SK-N-SH (cell line): ENCODE data around the gene PLA2G2F. TPM values are rescaled to one million over a fixed set of nuclear protein-coding genes. Genes with fewer than 3 reads are reported as not detected.

Source experiments
- CTCF ChIA-PET: fragments of 300-600, 350-600 bp; formaldehyde crosslinking; extraction: SDS; loops from one replicate; lab custom pipeline; 2021; lab: Yijun Ruan, JAX
- POLR2A ChIA-PET: fragments of 350-600 bp; sonication (Branson Sonifier 250); formaldehyde crosslinking; extraction: SDS; loops from one replicate; lab custom pipeline; 2020; ENCODE audit warnings: antibody characterized with exemption, inconsistent platforms; lab: Yijun Ruan, JAX
- DNase-seq: peaks from one replicate; pipeline ENCODE4 v3.0.0; 2012
- H2AFZ ChIP-seq: fragments of 200-600 bp; sonication (generic); 2 replicates; pipeline ENCODE4 v1.8.1; 2016; ENCODE audit warnings: antibody characterized with exemption, mild to moderate bottlenecking, low read depth
- H3F3A ChIP-seq: fragments of 200-600 bp; sonication (generic); replicated peaks from 2 replicates; pipeline ENCODE3; 2016; ENCODE audit warnings: antibody characterized with exemption, mild to moderate bottlenecking; ENCODE audit not compliant: insufficient read depth
- H3K27ac ChIP-seq, 2 experiments: fragments of 200-500 bp in 1 of 2; fragments of 200-600 bp in 1 of 2; sonication (Bioruptor generic) in 1 of 2; sonication (generic), shearing (Covaris generic) in 1 of 2; 2 replicates each; pipeline versions ENCODE4 v1.5.1 to v1.6.1; 2014 to 2016; ENCODE audit warnings: low read depth in 2 of 2, inconsistent platforms in 1 of 2, low read length in 1 of 2, mild to moderate bottlenecking in 1 of 2, mixed read lengths in 1 of 2
- H3K27me3 ChIP-seq: fragments of 200-600 bp; sonication (generic), shearing (Covaris generic); 2 replicates; pipeline ENCODE4 v1.6.1; 2016; ENCODE audit warnings: mixed run types; ENCODE audit not compliant: insufficient read depth
- H3K36me3 ChIP-seq, 2 experiments: fragments of 200-500 bp in 1 of 2; fragments of 200-600 bp in 1 of 2; sonication (Bioruptor generic) in 1 of 2; sonication (generic) in 1 of 2; replicated peaks in 1 of 2; 2 replicates each; pipeline versions ENCODE3 to v1.5.1; 2014 to 2016; ENCODE audit warnings: low read length in 1 of 2, mild to moderate bottlenecking in 1 of 2; ENCODE audit not compliant: insufficient read depth in 2 of 2, control insufficient read depth in 1 of 2
- H3K4me1 ChIP-seq, 2 experiments: fragments of 200-500 bp in 1 of 2; fragments of 200-600 bp in 1 of 2; sonication (Bioruptor generic) in 1 of 2; sonication (generic), shearing (Covaris generic) in 1 of 2; 2 replicates each; pipeline versions ENCODE4 v1.5.1 to v1.6.1; 2014 to 2016; ENCODE audit warnings: low read depth in 1 of 2, low read length in 1 of 2, mixed run types in 1 of 2; ENCODE audit not compliant: insufficient read depth in 2 of 2, control insufficient read depth in 1 of 2
- H3K4me2 ChIP-seq: fragments of 200-600 bp; sonication (generic), shearing (Covaris generic); 2 replicates; pipeline ENCODE4 v1.6.1; 2017; ENCODE audit warnings: mixed run types
- H3K4me3 ChIP-seq, 2 experiments: fragments of 200-500 bp in 1 of 2; fragments of 200-600 bp in 1 of 2; sonication (Bioruptor generic) in 1 of 2; sonication (generic), shearing (Covaris generic) in 1 of 2; 2 replicates each; pipeline versions ENCODE4 v1.5.1 to v1.8.1; 2014 to 2016; ENCODE audit warnings: low read depth in 2 of 2, inconsistent platforms in 1 of 2, low read length in 1 of 2, mild to moderate bottlenecking in 1 of 2, mixed read lengths in 1 of 2, moderate library complexity in 1 of 2
- H3K79me2 ChIP-seq: fragments of 200-600 bp; sonication (generic); 2 replicates; pipeline ENCODE4 v1.8.1; 2017; ENCODE audit warnings: mild to moderate bottlenecking; ENCODE audit not compliant: insufficient read depth
- H3K9ac ChIP-seq: fragments of 200-600 bp; sonication (generic); 2 replicates; pipeline ENCODE4 v1.6.1; 2017; ENCODE audit warnings: mixed run types
- H3K9me2 ChIP-seq: fragments of 200-600 bp; sonication (generic); 2 replicates; pipeline ENCODE4 v1.6.1; 2017; ENCODE audit warnings: mixed run types
- H3K9me3 ChIP-seq: fragments of 200-600 bp; sonication (generic); 2 replicates; pipeline ENCODE4 v1.6.1; 2017; ENCODE audit warnings: mixed run types, mild to moderate bottlenecking, moderate library complexity
- H4K20me1 ChIP-seq: fragments of 200-600 bp; sonication (generic); 2 replicates; pipeline ENCODE4 v1.6.1; 2017; ENCODE audit warnings: mild to moderate bottlenecking, mixed run types; ENCODE audit not compliant: insufficient read depth
- CHD2 ChIP-seq: fragments of 150-350 bp; IDR thresholded peaks from 2 replicates; pipeline ENCODE4 v1.6.1; 2018; ENCODE audit warnings: low read length; ENCODE audit not compliant: partially characterized antibody
- CTCF ChIP-seq: fragments of 200-600 bp; sonication (generic); IDR thresholded peaks from 2 replicates; pipeline ENCODE4 v1.6.1; 2017; ENCODE audit warnings: antibody characterized with exemption, mild to moderate bottlenecking, moderate library complexity
- ELF1 ChIP-seq: IDR thresholded peaks from 2 replicates; pipeline ENCODE4 v1.4.0; 2012
- EZH2phosphoT487 ChIP-seq: fragments of 200-600 bp; sonication (generic); IDR thresholded peaks from 2 replicates; pipeline ENCODE4 v1.6.1; 2017; ENCODE audit warnings: low read depth, mixed run types, mild to moderate bottlenecking, antibody characterized with exemption, moderate library complexity, borderline replicate concordance
- FOSL2 ChIP-seq: IDR thresholded peaks from 2 replicates; pipeline ENCODE4 v1.4.0; 2012; ENCODE audit warnings: low read depth, mild to moderate bottlenecking, moderate library complexity, borderline replicate concordance
- GABPA ChIP-seq: IDR thresholded peaks from 2 replicates; pipeline ENCODE4 v1.4.0; 2012; ENCODE audit warnings: low read depth, mild to moderate bottlenecking
- IRF3 ChIP-seq: fragments of 150-350 bp; IDR thresholded peaks from 2 replicates; pipeline ENCODE4 v1.6.1; 2016; ENCODE audit warnings: mild to moderate bottlenecking, low read depth, low read length
- MAX ChIP-seq: IDR thresholded peaks from 2 replicates; pipeline ENCODE4 v1.4.0; 2012; ENCODE audit warnings: low read depth
- MEF2A ChIP-seq: IDR thresholded peaks from 2 replicates; pipeline ENCODE4 v1.4.0; 2012; ENCODE audit warnings: low read depth, borderline replicate concordance
- NRF1 ChIP-seq: IDR thresholded peaks from 2 replicates; pipeline ENCODE4 v1.6.1; 2012; ENCODE audit warnings: low read depth, mild to moderate bottlenecking, low read length
- POLR2AphosphoS5 ChIP-seq: IDR thresholded peaks from 2 replicates; pipeline ENCODE4 v1.6.1; 2012; ENCODE audit warnings: low read depth, low read length
- REST ChIP-seq: IDR thresholded peaks from 2 replicates; pipeline ENCODE4 v1.6.1; 2012; ENCODE audit warnings: mild to moderate bottlenecking, low read depth, low read length, moderate library complexity
- RXRA ChIP-seq: IDR thresholded peaks from 2 replicates; pipeline ENCODE4 v1.4.0; 2012; ENCODE audit warnings: low read depth, mild to moderate bottlenecking, borderline replicate concordance
- TCF12 ChIP-seq: IDR thresholded peaks from 2 replicates; pipeline ENCODE4 v1.4.0; 2012
- USF1 ChIP-seq: IDR thresholded peaks from 2 replicates; pipeline ENCODE4 v1.4.0; 2012; ENCODE audit warnings: low read depth, borderline replicate concordance
- YY1 ChIP-seq: IDR thresholded peaks from 2 replicates; pipeline ENCODE4 v1.4.0; 2012; ENCODE audit warnings: low read depth, mild to moderate bottlenecking
- WGBS: methylation state at CpG from one replicate; pipeline ENCODE4 v1.1.6; 2017; ENCODE audit warnings: low lambda C conversion rate; 5-methylcytosine and 5-hydroxymethylcytosine counted together
- polyA plus RNA-seq, 3 experiments: library from polyadenylated mRNA; depleted of rRNA; stranded (reverse); fragments of >200 nt; gene quantifications; 2 replicates each; pipeline ENCODE4 v1.2.3, GENCODE V29; 2012

The PLA2G2F gene
- polyA plus RNA-seq, 1 of the 3 experiments (the other 2 are of a cell fraction), result not detected

- Histone ChIP-seq H3K9ac (no peak overlapping the region), H3K27ac (no peak overlapping the region), H3K27me3 (no peaks in the 10 kb centered on the region), H3K36me3 (no peaks in the 10 kb centered on the region), H3K9me3 (no peaks in the 10 kb centered on the region), H4K20me1 (no peaks in the 10 kb centered on the region), H3K9me2 (no peaks in the 10 kb centered on the region), H3K4me2 (no peak overlapping the region), H3K79me2 (no peaks in the 10 kb centered on the region), H3K4me1 (no peaks in the 10 kb centered on the region), H3K4me3 (no peak overlapping the region), H3F3A (no peaks in the 10 kb centered on the region), H2AFZ (no peak overlapping the region)
- no peak for TF ChIP-seq CTCF
- no peak for TF ChIP-seq CHD2
- no peak for TF ChIP-seq MAX
- TF ChIP-seq NRF1, result no peak
- no peak for TF ChIP-seq REST
- no peak for TF ChIP-seq ELF1
- TF ChIP-seq RXRA, result no peak
- no peak for TF ChIP-seq USF1
- no peak for TF ChIP-seq MEF2A
- DNase-seq, result no peak
- ChIA-PET POLR2A (no interaction called here), CTCF (interaction anchor here (1.1 to 17.8 kb wide), 4 partner anchors 10 to 335 kb away, joined by 3 to 243 read pairs (median 4); partner anchors contain the start of gene PLA2G2E)
- 27% methylated on average over 6 of the region's 7 CpGs for whole genome bisulfite sequencing
These were observed 19.4 kb downstream of the PLA2G2F start for GRCh38 chr1:20158358-20159070.

GRCh38 chr1:20160034-20160433 is 20.9 kb downstream of the PLA2G2F start:
- ChIA-PET POLR2A (no interaction called here), CTCF (interaction anchor here (1.1 to 17.8 kb wide), 3 partner anchors 53 to 244 kb away, joined by 5 to 243 read pairs (median 6); partner anchors contain the start of gene PLA2G2E)
- no peak for TF ChIP-seq POLR2AphosphoS5
- no peak for TF ChIP-seq GABPA
- TF ChIP-seq MEF2A, result no peak
- TF ChIP-seq IRF3, result no peak
- no peak for TF ChIP-seq CHD2
- TF ChIP-seq CTCF, result no peak
- no peak for TF ChIP-seq EZH2phosphoT487
- no peak for TF ChIP-seq FOSL2
- TF ChIP-seq YY1, result no peak
- TF ChIP-seq NRF1, result no peak
- TF ChIP-seq TCF12, result no peak

More at GRCh38 chr1:20160034-20160433, 20.9 kb downstream of the PLA2G2F start:
- no peaks in the 10 kb centered on the region for H3K4me1 ChIP-seq
- no peaks in the 10 kb centered on the region for H3F3A ChIP-seq
- no peak overlapping the region for H3K4me3 ChIP-seq
- H3K9me2 ChIP-seq, result no peaks in the 10 kb centered on the region
- DNase-seq, result no peak
- H3K9ac ChIP-seq, result no peak overlapping the region
- WGBS, result 0% methylated on average over 1 of the region's 1 CpG
- no peak overlapping the region for H3K27ac ChIP-seq
- H3K27me3 ChIP-seq, result no peaks in the 10 kb centered on the region
- H2AFZ ChIP-seq, result no peak overlapping the region
- H3K4me2 ChIP-seq, result no peak overlapping the region
- no peaks in the 10 kb centered on the region for H3K9me3 ChIP-seq
- H3K79me2 ChIP-seq, result no peaks in the 10 kb centered on the region
- H4K20me1 ChIP-seq, result no peaks in the 10 kb centered on the region
- H3K36me3 ChIP-seq, result no peaks in the 10 kb centered on the region
